Left lung (tissue), 10 donors: Measurements from ENCODE around the gene FSTL5. TPM values are rescaled to one million over a fixed set of nuclear protein-coding genes. Genes with fewer than 3 reads are reported as not detected.

Experiments
- ATAC-seq: fragments of 200-7000 bp; cut with Tn5 transposase; one replicate; pipeline ENCODE4 v1.9.1; 2020; ENCODE audit warnings: moderate library complexity
- DNase-seq, 4 donors: peaks; one replicate each; pipeline ENCODE4 v3.0.0-alpha.2; 2013 to 2020
- H3K27ac ChIP-seq, 2 donors: fragments of 200-600 bp; sonication (generic) in 1 of 2; one replicate each; pipeline versions ENCODE4 v1.5.0 to v1.8.0; 2020 to 2021
- H3K27me3 ChIP-seq, 2 donors: fragments of 200-600 bp; sonication (generic) in 1 of 2; one replicate each; pipeline versions ENCODE4 v1.5.0 to v1.8.0; 2020 to 2021
- H3K36me3 ChIP-seq, 2 donors: fragments of 200-600 bp; sonication (generic) in 1 of 2; one replicate each; pipeline versions ENCODE4 v1.5.0 to v1.8.0; 2020 to 2021
- H3K4me1 ChIP-seq, 2 donors: fragments of 200-600 bp; one replicate each; pipeline ENCODE4 v1.8.0; 2021
- H3K4me3 ChIP-seq, 2 donors: fragments of 200-600 bp; sonication (generic) in 1 of 2; one replicate each; pipeline versions ENCODE4 v1.5.0 to v1.8.0; 2020 to 2021; ENCODE audit warnings: mild to moderate bottlenecking in 1 of 2
- H3K9me3 ChIP-seq, 2 donors: fragments of 200-600 bp; sonication (generic) in 1 of 2; one replicate each; pipeline versions ENCODE4 v1.5.0 to v1.8.0; 2020 to 2021
- CTCF ChIP-seq, 2 donors: fragments of 200-600 bp; sonication (generic) in 1 of 2; IDR thresholded peaks; one replicate each; pipeline versions ENCODE4 v1.5.0 to v1.8.0; 2021; ENCODE audit warnings: antibody characterized with exemption in 2 of 2
- intact Hi-C, 2 donors: fragments of 100-400 bp; cut with DNase I; formaldehyde crosslinking; loops; one replicate each; pipeline versions ENCODE4 v1.11.2 to v1.14.2; 2022
- polyA plus RNA-seq, 6 donors: library from polyadenylated mRNA; unstranded; fragments of 120-200 nt; gene quantifications; one replicate each; pipeline ENCODE4 v1.2.1, GENCODE V29; 2013; ENCODE audit not compliant: insufficient read length in 6 of 6
- total RNA-seq, 2 donors: library from RNA; stranded (reverse); fragmentation: NEBNext Ultra II Directional; extraction: Animal tissue kit (Norgen Biotek cat#: 25700); gene quantifications; one replicate each; pipeline ENCODE4 v1.2.1, GENCODE V29; 2021
- donor health status: DM: no; HTN: yes; CAD: no.
- donor health status: DM: no; HTN: no; CAD: no.

FSTL5 gene
- total and polyA plus RNA-seq, 8 donors, result 0.14 to 0.60 (median 0.31) TPM; not detected in 2

GRCh38 chr4:162151386-162151785 is 12.4 kb downstream of the FSTL5 start:
- Histone ChIP-seq H3K9me3 (no peaks in the 10 kb centered on the region), H3K36me3 (no peaks in the 10 kb centered on the region), H3K4me1 (no peaks in the 10 kb centered on the region), H3K27me3 (no peaks in the 10 kb centered on the region), H3K4me3 (no peak overlapping the region), H3K27ac (no peak overlapping the region)
- ATAC-seq, result no peak
- intact Hi-C loops, result no loop called here
- no peak for DNase-seq
- TF ChIP-seq CTCF (IDR thresholded peaks at IDR 0.05), result no peak

- H3K4me1 ChIP-seq, result no peaks in the 10 kb centered on the region
- H3K4me3 ChIP-seq, result no peak overlapping the region
- DNase-seq, result no peak
- no peak for ATAC-seq
- no peak overlapping the region for H3K27ac ChIP-seq
- no peaks in the 10 kb centered on the region for H3K9me3 ChIP-seq
- H3K27me3 ChIP-seq, result no peaks in the 10 kb centered on the region
- no peaks in the 10 kb centered on the region for H3K36me3 ChIP-seq
- intact Hi-C loops, result no loop called here
- TF ChIP-seq CTCF (IDR thresholded peaks at IDR 0.05), result no peak
These were observed 14.2 kb downstream of the FSTL5 start for GRCh38 chr4:162149644-162150043.

- Histone ChIP-seq H3K27me3 (no peaks in the 10 kb centered on the region), H3K4me3 (no peak overlapping the region), H3K36me3 (no peaks in the 10 kb centered on the region), H3K4me1 (no peaks in the 10 kb centered on the region), H3K9me3 (no peaks in the 10 kb centered on the region), H3K27ac (no peak overlapping the region)
- ATAC-seq (no peak), DNase-seq (no peak)
- intact Hi-C loops, result no loop called here
- no peak for TF ChIP-seq CTCF (IDR thresholded peaks at IDR 0.05)
These were observed 23.6 kb downstream of the FSTL5 start for GRCh38 chr4:162140051-162140683.

GRCh38 chr4:162139412-162139811 is 24.4 kb downstream of the FSTL5 start:
- ATAC-seq, result no peak
- intact Hi-C loops, result no loop called here
- Histone ChIP-seq H3K9me3 (no peaks in the 10 kb centered on the region), H3K27ac (no peak overlapping the region), H3K36me3 (no peaks in the 10 kb centered on the region), H3K4me3 (no peak overlapping the region), H3K4me1 (no peaks in the 10 kb centered on the region), H3K27me3 (no peaks in the 10 kb centered on the region)
- no peak for TF ChIP-seq CTCF (IDR thresholded peaks at IDR 0.05)
- no peak for DNase-seq

GRCh38 chr4:162131256-162131655 is 32.5 kb downstream of the FSTL5 start:
- no peak overlapping the region for H3K4me3 ChIP-seq
- no peaks in the 10 kb centered on the region for H3K4me1 ChIP-seq
- no peak for DNase-seq
- H3K27ac ChIP-seq, result no peak overlapping the region
- intact Hi-C loops, result no loop called here
- TF ChIP-seq CTCF (IDR thresholded peaks at IDR 0.05), result no peak
- no peaks in the 10 kb centered on the region for H3K36me3 ChIP-seq
- no peaks in the 10 kb centered on the region for H3K9me3 ChIP-seq
- H3K27me3 ChIP-seq, result no peaks in the 10 kb centered on the region
- ATAC-seq, result no peak
